K562 (cell line): ENCODE results near the gene CPSF4. TPM values are rescaled to one million over a fixed set of nuclear protein-coding genes. Genes with fewer than 3 reads are reported as not detected.
A peak's percentile ranks its signal among the peaks of the same experiment; 100 is the strongest.

Experiments
- ATF2 ChIP-seq: sonication (generic); formaldehyde crosslinking; IDR thresholded peaks from 2 replicates; pipeline ENCODE4 v1.8.1; 2022; ENCODE audit warnings: missing genetic modification reagents
- CHD2 ChIP-seq: IDR thresholded peaks from 2 replicates; pipeline ENCODE4 v1.6.1; 2011; ENCODE audit warnings: low read depth, low read length
- DIDO1 ChIP-seq: fragments of 450-650 bp; IDR thresholded peaks from 2 replicates; pipeline ENCODE4 v1.6.1; 2016; ENCODE audit warnings: low read depth, missing biosample characterization, missing genetic modification characterization
- EP300 ChIP-seq: IDR thresholded peaks from 2 replicates; pipeline ENCODE4 v1.6.1; 2012; ENCODE audit warnings: low read length, improper control_type of control experiment
- ETV1 ChIP-seq: fragments of 450-650 bp; conservative IDR thresholded peaks from 2 replicates; pipeline ENCODE4 v1.6.1; 2016; ENCODE audit warnings: missing genetic modification characterization, control low read depth, low read depth, missing compliant biosample characterization
- IRF9 ChIP-seq: fragments of 450-650 bp; IDR thresholded peaks from 2 replicates; pipeline ENCODE4 v1.6.1; 2016; ENCODE audit warnings: missing biosample characterization, missing genetic modification characterization
- KDM4B ChIP-seq, 2 experiments: fragments of 450-650 bp in 1 of 2; sonication (generic) in 1 of 2; IDR thresholded peaks; 2 replicates each; pipeline ENCODE4 v1.6.1; 2016 to 2017; ENCODE audit warnings: borderline replicate concordance in 2 of 2, antibody characterized with exemption in 1 of 2, low read depth in 1 of 2, mild to moderate bottlenecking in 1 of 2
- PKNOX1 ChIP-seq: fragments of 450-650 bp; IDR thresholded peaks from 2 replicates; pipeline ENCODE4 v1.6.1; 2016
- POLR2H ChIP-seq: IDR thresholded peaks from 2 replicates; pipeline ENCODE4 v1.6.1; 2016; ENCODE audit warnings: missing genetic modification characterization, low read depth, mild to moderate bottlenecking, control low read depth, missing compliant biosample characterization, moderate library complexity
- SP1 ChIP-seq: sonication (generic); formaldehyde crosslinking; IDR thresholded peaks from 2 replicates; pipeline ENCODE4 v1.8.1; 2022; ENCODE audit warnings: mild to moderate bottlenecking, missing genetic modification reagents
- SP2 ChIP-seq: IDR thresholded peaks from 2 replicates; pipeline ENCODE4 v1.6.1; 2011; ENCODE audit warnings: mild to moderate bottlenecking, low read depth, low read length, moderate library complexity; ENCODE audit not compliant: poor library complexity, severe bottlenecking; ENCODE audit errors: extremely low read depth
- SPI1 ChIP-seq: IDR thresholded peaks from 2 replicates; pipeline ENCODE4 v1.6.1; 2011; ENCODE audit warnings: low read depth, low read length, control low read depth, borderline replicate concordance
- TEAD1 ChIP-seq, 2 experiments: fragments of 450-650 bp in 1 of 2; sonication (generic) in 1 of 2; formaldehyde crosslinking; IDR thresholded peaks; 2 replicates each; pipeline versions ENCODE4 v1.4.0 to v1.8.0; 2020 to 2022; ENCODE audit warnings: mild to moderate bottlenecking in 2 of 2, missing genetic modification reagents in 1 of 2
- TEAD4 ChIP-seq, 2 experiments: sonication (generic) in 1 of 2; formaldehyde crosslinking in 1 of 2; IDR thresholded peaks; 2 replicates each; pipeline versions ENCODE4 v1.6.1 to v1.8.0; 2012 to 2022; ENCODE audit warnings: borderline replicate concordance in 1 of 2, inconsistent platforms in 1 of 2, low read length in 1 of 2, mild to moderate bottlenecking in 1 of 2, missing genetic modification reagents in 1 of 2
- THRAP3 ChIP-seq: fragments of 450-650 bp; IDR thresholded peaks from 2 replicates; pipeline ENCODE4 v1.6.1; 2016; ENCODE audit warnings: mild to moderate bottlenecking, inconsistent platforms, borderline replicate concordance
- VEZF1 ChIP-seq: fragments of 200-800 bp; sonication (Bioruptor generic); IDR thresholded peaks from 2 replicates; pipeline ENCODE4 v1.6.1; 2017; ENCODE audit warnings: missing genetic modification characterization, missing compliant biosample characterization
- ZBTB12 ChIP-seq: fragments of 250-450 bp; sonication (Bioruptor Pico); IDR thresholded peaks from 2 replicates; pipeline ENCODE4 v1.4.0; 2020
- ZNF586 ChIP-seq: fragments of 450-650 bp; formaldehyde crosslinking; conservative IDR thresholded peaks from 2 replicates; pipeline ENCODE4 v1.4.0; 2020; ENCODE audit warnings: mild to moderate bottlenecking, moderate library complexity
- ZNF696 ChIP-seq: fragments of 250-450 bp; sonication (Bioruptor Pico); conservative IDR thresholded peaks from 2 replicates; pipeline ENCODE4 v1.4.0; 2020; ENCODE audit warnings: mild to moderate bottlenecking, moderate library complexity
- polyA plus RNA-seq, 8 experiments: library from polyadenylated mRNA; depleted of rRNA in 4 of 8; stranded (reverse) in 5 of 8; unstranded in 3 of 8; fragments of >200 nt; fragmentation: Nextera tagmentation in 2 of 8; fragmentation: Illumina TruSeq in 1 of 8; extraction: Ambion mirVana in 2 of 8; extraction: Trizol in 1 of 8; gene quantifications; 2 replicates each; pipeline versions ENCODE4 v1.2.1 to v1.2.3, GENCODE V29; 2011 to 2014; ENCODE audit warnings: inconsistent platforms in 1 of 8, missing spikeins in 1 of 8
- total RNA-seq, 7 experiments: library from RNA; depleted of rRNA in 6 of 7; stranded (reverse); fragments of >200 nt in 6 of 7; fragmentation: Illumina TruSeq in 2 of 7; extraction: Trizol in 2 of 7; gene quantifications; 2 replicates each; pipeline versions ENCODE4 v1.2.1 to v1.2.3, GENCODE V29; 2011 to 2021; ENCODE audit warnings: low replicate concordance in 1 of 7

CPSF4 gene
- total and polyA plus RNA-seq, 9 of the 15 experiments (the other 6 are each of a cell fraction or from before 2014, with no cell fraction given), result 16.9 to 118 (median 71.7) TPM

GRCh38 chr7:99408379-99409191 is 30.2 kb upstream of the CPSF4 start, which contains the start of the genes BUD31 and PDAP1 (continued):
- TF ChIP-seq ATF2 (CRISPR knock-in tag), result peak; percentile 96
- TF ChIP-seq POLR2H, result peak; percentile 91
- TF ChIP-seq PKNOX1, result peak; percentile 63
- peak in 1 of 2 experiments; percentile 84; a peak in 2 of 4 replicates for TF ChIP-seq KDM4B (IDR thresholded peaks at IDR 0.05; ENCODE audit: borderline replicate concordance in 2 of 2, low read depth in 1 of 2)
- TF ChIP-seq ZBTB12 (CRISPR knock-in tag), result peak; percentile 74
- TF ChIP-seq SPI1, result peak; percentile 81
- TF ChIP-seq THRAP3, result no peak
- TF ChIP-seq TEAD4 (IDR thresholded peaks at IDR 0.05; ENCODE audit: low read length), result peak; percentile 59
- TF ChIP-seq TEAD4 (CRISPR knock-in tag; IDR thresholded peaks at IDR 0.05; ENCODE audit: borderline replicate concordance), result no peak
- TF ChIP-seq IRF9 (tag), result peak; percentile 100
- peak; percentile 79 for TF ChIP-seq VEZF1 (CRISPR knock-in tag)
- TF ChIP-seq ZNF696 (CRISPR knock-in tag), result no peak
- TF ChIP-seq ZNF586, result no peak
- peak; percentile 60; the same call in 1 of the 2 replicates for TF ChIP-seq EP300
- TF ChIP-seq SP1 (CRISPR knock-in tag), result peak; percentile 94
- peak; percentile 76 to 88 for TF ChIP-seq TEAD1 (CRISPR knock-in tag; IDR thresholded peaks at IDR 0.05)
- TF ChIP-seq SP2, result no peak
- TF ChIP-seq CHD2, result peak; percentile 32
- peak; percentile 96 for TF ChIP-seq ETV1
- peak; percentile 74; the same call in 1 of the 2 replicates for TF ChIP-seq DIDO1 (tag)
